Nephron (organoid): ENCODE measurements around the gene INKA2.
"Not testable (repeated sequence)": the region's sequence is repeated elsewhere in the genome, so short reads cannot be mapped to it uniquely, and the experiment has no call there.

Source experiments
- H3K27ac Mint-ChIP-seq, 3 experiments: 2 replicates each; pipeline ENCODE4 v1.8.0; 2020; ENCODE audit warnings: mixed read lengths in 3 of 3, mild to moderate bottlenecking in 2 of 3, moderate library complexity in 1 of 3
- H3K27me3 Mint-ChIP-seq: 2 replicates; pipeline ENCODE4 v1.8.0; 2021; ENCODE audit warnings: low read depth, mild to moderate bottlenecking, moderate library complexity, mixed read lengths
- H3K36me3 Mint-ChIP-seq: 2 replicates; pipeline ENCODE4 v1.8.0; 2020; ENCODE audit warnings: low read depth, mixed read lengths
- H3K4me1 Mint-ChIP-seq: 2 replicates; pipeline ENCODE4 v1.8.0; 2020; ENCODE audit warnings: mixed read lengths
- H3K4me3 Mint-ChIP-seq, 3 experiments: 2 replicates each; pipeline ENCODE4 v1.8.0; 2020; ENCODE audit warnings: mild to moderate bottlenecking in 3 of 3, mixed read lengths in 3 of 3, moderate library complexity in 2 of 3
- H3K9me3 Mint-ChIP-seq: 2 replicates; pipeline ENCODE4 v1.8.0; 2020; ENCODE audit warnings: mixed read lengths
- TF ChIP-seq, protein P1 (sequence below), 3 experiments: fragments of 200-600 bp; sonication (generic); IDR thresholded peaks; one replicate each; pipeline ENCODE4 v1.5.0; 2021; ENCODE audit warnings: antibody characterized with exemption in 3 of 3; ENCODE audit not compliant: unreplicated experiment in 3 of 3

Gene INKA2

DNA sequence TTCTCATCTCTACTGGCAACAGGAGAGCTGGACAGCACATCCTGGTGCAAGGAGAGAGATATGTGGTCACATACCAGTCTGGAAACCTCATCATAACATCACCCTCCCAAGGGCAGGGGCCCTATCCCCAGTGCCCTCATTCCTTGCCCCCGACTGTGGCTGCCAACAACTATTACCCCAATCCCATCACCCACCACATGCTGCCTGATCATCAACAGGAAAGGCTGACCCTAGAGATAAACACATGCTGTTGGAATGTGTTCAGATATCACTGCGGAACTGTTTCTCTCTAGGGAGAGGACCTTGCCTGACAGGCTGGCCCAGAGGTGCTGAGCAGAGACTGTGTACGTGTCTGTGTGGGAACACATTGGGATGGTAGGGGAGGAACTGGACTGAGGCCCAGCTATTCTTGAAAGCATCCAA lies 4.5 kb upstream of the INKA2 start:
- H3K27me3 Mint-ChIP-seq: peaks cover 25% of the 10 kb centered on the region
- H3K4me3 Mint-ChIP-seq: no peak overlapping the region
- no peaks in the 10 kb centered on the region for H3K36me3 Mint-ChIP-seq
- TF ChIP-seq, protein P1, sequence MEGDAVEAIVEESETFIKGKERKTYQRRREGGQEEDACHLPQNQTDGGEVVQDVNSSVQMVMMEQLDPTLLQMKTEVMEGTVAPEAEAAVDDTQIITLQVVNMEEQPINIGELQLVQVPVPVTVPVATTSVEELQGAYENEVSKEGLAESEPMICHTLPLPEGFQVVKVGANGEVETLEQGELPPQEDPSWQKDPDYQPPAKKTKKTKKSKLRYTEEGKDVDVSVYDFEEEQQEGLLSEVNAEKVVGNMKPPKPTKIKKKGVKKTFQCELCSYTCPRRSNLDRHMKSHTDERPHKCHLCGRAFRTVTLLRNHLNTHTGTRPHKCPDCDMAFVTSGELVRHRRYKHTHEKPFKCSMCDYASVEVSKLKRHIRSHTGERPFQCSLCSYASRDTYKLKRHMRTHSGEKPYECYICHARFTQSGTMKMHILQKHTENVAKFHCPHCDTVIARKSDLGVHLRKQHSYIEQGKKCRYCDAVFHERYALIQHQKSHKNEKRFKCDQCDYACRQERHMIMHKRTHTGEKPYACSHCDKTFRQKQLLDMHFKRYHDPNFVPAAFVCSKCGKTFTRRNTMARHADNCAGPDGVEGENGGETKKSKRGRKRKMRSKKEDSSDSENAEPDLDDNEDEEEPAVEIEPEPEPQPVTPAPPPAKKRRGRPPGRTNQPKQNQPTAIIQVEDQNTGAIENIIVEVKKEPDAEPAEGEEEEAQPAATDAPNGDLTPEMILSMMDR (IDR thresholded peaks at IDR 0.05; ENCODE audit: unreplicated experiment in 3 of 3): no peak
- no peak overlapping the region for H3K27ac Mint-ChIP-seq
- peaks cover 32% of the 10 kb centered on the region for H3K4me1 Mint-ChIP-seq
- no peaks in the 10 kb centered on the region for H3K9me3 Mint-ChIP-seq

DNA sequence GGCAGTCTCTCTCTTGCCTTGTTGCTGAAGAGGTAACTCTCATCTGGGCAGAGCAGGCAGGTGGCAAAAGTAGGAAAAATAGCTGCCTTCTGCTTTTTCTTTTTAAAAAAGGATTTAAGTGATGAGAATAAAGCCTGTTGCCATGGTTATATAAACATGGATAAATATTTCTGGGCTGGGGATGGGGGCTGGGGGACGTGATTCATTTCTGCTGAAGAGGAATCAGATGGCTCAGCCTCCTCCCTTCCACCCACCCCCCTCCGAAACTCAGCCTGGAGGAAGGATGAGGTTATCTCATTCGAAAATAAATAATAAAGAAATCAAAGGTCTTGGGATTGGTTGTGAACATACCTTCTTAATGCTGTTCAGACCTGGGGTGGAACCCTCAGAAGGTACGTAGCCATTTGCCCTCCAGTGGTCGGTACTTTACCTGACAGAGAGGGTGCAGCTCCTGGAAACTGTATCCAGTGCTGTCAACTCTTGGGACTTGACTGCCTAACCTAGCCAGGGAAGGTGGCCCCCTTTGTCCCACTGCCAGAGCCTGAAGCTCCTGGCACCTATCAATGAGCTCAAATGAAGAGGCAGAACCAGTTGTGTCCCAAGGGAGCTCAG lies 3.8 kb upstream of the INKA2 start:
- Mint-ChIP-seq H3K27me3 (peaks cover 27% of the 10 kb centered on the region), H3K9me3 (no peaks in the 10 kb centered on the region), H3K36me3 (no peaks in the 10 kb centered on the region), H3K27ac (no peak overlapping the region), H3K4me3 (no peak overlapping the region), H3K4me1 (peaks cover 26% of the 10 kb centered on the region)
- TF ChIP-seq, protein P1 (IDR thresholded peaks at IDR 0.05; ENCODE audit: unreplicated experiment in 3 of 3): no peak

DNA sequence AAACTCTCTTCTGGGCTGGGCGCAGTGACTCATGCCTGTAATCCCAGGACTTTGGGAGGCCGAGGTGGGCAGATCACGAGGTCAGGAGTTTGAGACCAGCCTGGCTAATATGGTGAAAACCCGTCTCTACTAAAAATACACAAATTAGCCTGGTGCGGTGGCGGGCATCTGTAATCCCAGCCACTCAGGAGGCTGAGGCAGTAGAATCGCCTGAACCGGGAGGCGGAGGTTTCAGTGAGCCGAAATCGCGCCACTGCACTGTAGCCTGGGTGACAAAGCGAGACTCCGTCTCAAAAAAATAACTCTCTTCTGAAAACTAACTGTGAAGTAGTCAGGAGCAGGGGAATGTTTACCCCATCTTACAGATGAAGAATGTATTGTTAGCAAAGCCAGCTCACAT lies 3.1 kb upstream of the INKA2 start:
- H3K9me3 Mint-ChIP-seq, H3K27ac Mint-ChIP-seq, H3K36me3 Mint-ChIP-seq: not testable (repeated sequence)
- peak overlapping the region in 2 of 3 experiments; percentile 39 to 44 for H3K4me3 Mint-ChIP-seq
- peaks cover 30% of the 10 kb centered on the region for H3K27me3 Mint-ChIP-seq
- H3K4me1 Mint-ChIP-seq: peaks cover 19% of the 10 kb centered on the region

DNA sequence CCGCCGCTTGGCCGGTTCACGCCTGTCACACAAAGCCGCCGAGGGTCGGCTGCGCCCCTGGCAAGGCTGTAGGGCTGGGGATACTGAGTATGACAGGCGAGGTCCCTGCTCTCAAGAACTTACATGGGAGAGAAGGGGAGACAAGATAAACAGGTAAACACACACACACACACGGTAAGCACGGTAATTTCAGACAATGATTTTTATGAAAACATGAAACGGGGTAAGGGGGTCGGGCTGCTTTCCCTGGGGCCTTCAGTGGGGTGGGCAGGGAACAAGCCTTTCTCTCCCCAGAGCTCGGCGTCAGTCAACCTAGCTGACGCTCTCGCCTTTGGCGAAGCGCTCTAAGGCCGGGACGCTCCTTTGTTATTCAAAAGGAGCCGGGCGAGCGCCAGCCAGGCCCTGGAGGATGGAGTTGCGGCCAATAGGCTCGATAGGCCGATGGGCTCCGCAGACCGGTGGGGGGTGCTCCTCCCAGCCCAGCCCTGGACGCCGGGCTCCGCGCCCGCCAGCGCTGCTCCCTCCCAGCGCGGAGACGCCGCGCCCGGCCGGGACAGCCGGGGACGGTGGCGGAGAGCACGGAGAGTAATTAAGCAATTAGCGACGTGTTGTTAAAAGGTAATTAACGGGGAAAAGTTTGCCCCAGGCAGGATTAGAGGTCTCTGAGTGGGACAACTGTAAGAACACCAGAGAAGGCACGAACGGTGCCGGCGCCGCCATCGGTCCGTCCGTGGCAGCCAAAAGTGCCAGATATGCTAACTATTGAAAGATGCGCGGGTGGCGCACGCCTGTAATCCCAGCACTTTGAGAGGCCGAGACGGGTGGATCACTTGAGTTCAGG lies 950 bp upstream of the INKA2 start:
- Mint-ChIP-seq H3K27ac (peak overlapping the region; percentile 66 to 72 (median 71)), H3K4me1 (peaks cover 6% of the 10 kb centered on the region), H3K27me3 (peaks cover 30% of the 10 kb centered on the region), H3K4me3 (peak overlapping the region; percentile 77 to 96 (median 92)), H3K36me3 (no peaks in the 10 kb centered on the region), H3K9me3 (no peaks in the 10 kb centered on the region)
- TF ChIP-seq, protein P1 (IDR thresholded peaks at IDR 0.05; ENCODE audit: unreplicated experiment in 3 of 3): no peak

- Mint-ChIP-seq H3K27ac (peak overlapping the region; percentile 84 to 90 (median 88)), H3K9me3 (no peaks in the 10 kb centered on the region), H3K27me3 (peaks cover 30% of the 10 kb centered on the region), H3K36me3 (no peaks in the 10 kb centered on the region), H3K4me1 (peaks cover 6% of the 10 kb centered on the region), H3K4me3 (peak overlapping the region; percentile 77 to 96 (median 92))
- TF ChIP-seq, protein P1 (IDR thresholded peaks at IDR 0.05; ENCODE audit: unreplicated experiment in 3 of 3): no peak
These were observed 580 bp downstream of the INKA2 start for GRCh38 chr1:111738436-111739193.

DNA sequence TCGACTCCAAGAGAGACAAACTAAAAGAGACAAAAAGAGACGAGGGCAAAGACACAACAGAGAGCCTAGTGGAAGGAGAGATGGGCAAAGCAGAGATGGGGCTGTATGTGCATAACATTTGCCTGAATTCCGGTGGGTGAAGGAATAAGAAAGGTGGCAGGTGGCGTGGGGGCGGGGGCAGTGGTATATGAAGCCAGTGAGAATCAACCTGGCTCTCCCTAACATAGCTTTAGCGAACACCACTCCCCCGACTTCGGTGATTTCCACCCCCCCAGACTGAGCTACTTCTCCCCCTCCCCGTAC lies 1.1 kb downstream of the INKA2 start:
- peak overlapping the region in 1 of 3 experiments; percentile 81 for H3K27ac Mint-ChIP-seq
- peak overlapping the region in 1 of 3 experiments; percentile 77 for H3K4me3 Mint-ChIP-seq
- H3K4me1 Mint-ChIP-seq: peaks cover 6% of the 10 kb centered on the region
- H3K36me3 Mint-ChIP-seq: no peaks in the 10 kb centered on the region
- TF ChIP-seq, protein P1 (IDR thresholded peaks at IDR 0.05; ENCODE audit: unreplicated experiment in 3 of 3): no peak
- H3K27me3 Mint-ChIP-seq: peaks cover 30% of the 10 kb centered on the region
- no peaks in the 10 kb centered on the region for H3K9me3 Mint-ChIP-seq
